22Rv1 (cell line): ENCODE data around the gene ARHGAP30.

Source experiments
- CTCF ChIP-seq: fragments of 450-650 bp; IDR thresholded peaks from 2 replicates; pipeline ENCODE4 v1.5.1; 2017; ENCODE audit warnings: mild to moderate bottlenecking
- ZFX ChIP-seq: fragments of 450-650 bp; IDR thresholded peaks from 2 replicates; pipeline ENCODE4 v1.6.1; 2017; ENCODE audit warnings: antibody characterized with exemption, borderline replicate concordance

GRCh38 chr1:161096530-161096929, 26.8 kb upstream of the ARHGAP30 start:
- TF ChIP-seq CTCF (no peak), ZFX (no peak)
